Adrenal gland (tissue), 12 donors: ENCODE results near the gene SVEP1. TPM values are rescaled to one million over a fixed set of nuclear protein-coding genes. Genes with fewer than 3 reads are reported as not detected.
"Not testable (repeated sequence)": the region's sequence is repeated elsewhere in the genome, so short reads cannot be mapped to it uniquely, and the experiment has no call there.

Experiments used
- DNase-seq, 7 donors: peaks; one replicate each; pipeline ENCODE4 v3.0.0-alpha.2; 2019 to 2020
- H3K27ac ChIP-seq, 5 donors: fragments of 200-600 bp; sonication (generic) in 4 of 5; 1 replicate in 3 of 5; 2 replicates in 2 of 5; pipeline versions ENCODE4 v1.5.1 to v1.8.0; 2016 to 2020; ENCODE audit warnings: mild to moderate bottlenecking in 1 of 5
- H3K27me3 ChIP-seq: fragments of 200-600 bp; 2 replicates; pipeline ENCODE4 v1.8.0; 2021
- H3K36me3 ChIP-seq, 2 donors: fragments of 200-600 bp; replicated peaks in 1 of 2; 1 replicate in 1 of 2; 2 replicates in 1 of 2; pipeline versions ENCODE4 v1.5.1 to v1.8.0; 2018 to 2022
- H3K4me1 ChIP-seq, 2 donors: fragments of 200-600 bp; replicated peaks in 1 of 2; 1 replicate in 1 of 2; 2 replicates in 1 of 2; pipeline versions ENCODE4 v1.5.1 to v1.8.0; 2018 to 2021
- H3K4me3 ChIP-seq, 4 donors: fragments of 200-600 bp; sonication (generic) in 3 of 4; one replicate each; pipeline ENCODE4 v1.5.1; 2016 to 2018
- H3K9me3 ChIP-seq, 3 donors: fragments of 200-600 bp; sonication (generic) in 1 of 3; replicated peaks in 1 of 3; 1 replicate in 2 of 3; 2 replicates in 1 of 3; pipeline versions ENCODE4 v1.5.1 to v1.8.0; 2016 to 2021
- POLR2A ChIP-seq, 2 donors: fragments of 450-650 bp; IDR thresholded peaks; one replicate each; pipeline ENCODE4 v1.6.1; 2017; ENCODE audit warnings: antibody characterized with exemption in 2 of 2, mild to moderate bottlenecking in 2 of 2, moderate library complexity in 1 of 2
- WGBS, 4 donors: extraction: QIAGEN DNeasy Blood & Tissue Kit in 2 of 4; methylation state at CpG; one replicate each; pipeline versions ENCODE4 v1.1.5 to v1.1.7; 2013 to 2017; 5-methylcytosine and 5-hydroxymethylcytosine counted together
- intact Hi-C, 2 donors: fragments of 100-400 bp; cut with DNase I; formaldehyde crosslinking; loops; one replicate each; pipeline versions ENCODE4 v1.14.1 to v1.15.0; 2022 to 2023
- polyA plus RNA-seq, 3 donors: library from polyadenylated mRNA; stranded (reverse); fragments of 200-250 nt in 2 of 3; fragments of 350-450 nt in 1 of 3; fragmentation: Illumina TruSeq in 1 of 3; extraction: RNeasy Lipid Tissue Mini Kit (QIAGEN cat#74804) in 1 of 3; gene quantifications; one replicate each; pipeline ENCODE4 v1.2.3, GENCODE V29; 2013 to 2014
- total RNA-seq, 9 donors: library from RNA; depleted of rRNA in 4 of 9; stranded (reverse); fragments of >200 nt in 4 of 9; fragments of 120-200 nt in 1 of 9; fragmentation: NEBNext Ultra II Directional in 1 of 9; extraction: Animal tissue kit (Norgen Biotek cat#: 25700) in 1 of 9; gene quantifications; one replicate each; pipeline versions ENCODE4 v1.1.0 to v1.2.4, GENCODE V29; 2013 to 2023
- TF ChIP-seq, protein P1 (sequence below), 6 experiments: fragments of 450-650 bp in 4 of 6; fragments of 200-600 bp in 2 of 6; sonication (generic) in 1 of 6; IDR thresholded peaks; 1 replicate in 5 of 6; 2 replicates in 1 of 6; pipeline versions ENCODE4 v1.5.1 to v1.8.0; 2016 to 2021; ENCODE audit warnings: antibody characterized with exemption in 6 of 6, mild to moderate bottlenecking in 2 of 6, moderate library complexity in 1 of 6
- donor health status: healthy with polysubstance abuse.
- donor health status: Bipolar disorder and iron deficiency.
- donor health status: DM: yes; HTN: yes; CAD: no.
- donor health status: DM: no; HTN: no; CAD: no.
- donor health status: DM: no; HTN: no; CAD: no.
- donor health status: DM: yes; HTN: yes; CAD: no.

The SVEP1 gene
- total and polyA plus RNA-seq, 12 donors: 2.2 to 45.3 (median 23.0) TPM

- H3K9me3 ChIP-seq: no peaks in the 10 kb centered on the region
- TF ChIP-seq, protein P1, sequence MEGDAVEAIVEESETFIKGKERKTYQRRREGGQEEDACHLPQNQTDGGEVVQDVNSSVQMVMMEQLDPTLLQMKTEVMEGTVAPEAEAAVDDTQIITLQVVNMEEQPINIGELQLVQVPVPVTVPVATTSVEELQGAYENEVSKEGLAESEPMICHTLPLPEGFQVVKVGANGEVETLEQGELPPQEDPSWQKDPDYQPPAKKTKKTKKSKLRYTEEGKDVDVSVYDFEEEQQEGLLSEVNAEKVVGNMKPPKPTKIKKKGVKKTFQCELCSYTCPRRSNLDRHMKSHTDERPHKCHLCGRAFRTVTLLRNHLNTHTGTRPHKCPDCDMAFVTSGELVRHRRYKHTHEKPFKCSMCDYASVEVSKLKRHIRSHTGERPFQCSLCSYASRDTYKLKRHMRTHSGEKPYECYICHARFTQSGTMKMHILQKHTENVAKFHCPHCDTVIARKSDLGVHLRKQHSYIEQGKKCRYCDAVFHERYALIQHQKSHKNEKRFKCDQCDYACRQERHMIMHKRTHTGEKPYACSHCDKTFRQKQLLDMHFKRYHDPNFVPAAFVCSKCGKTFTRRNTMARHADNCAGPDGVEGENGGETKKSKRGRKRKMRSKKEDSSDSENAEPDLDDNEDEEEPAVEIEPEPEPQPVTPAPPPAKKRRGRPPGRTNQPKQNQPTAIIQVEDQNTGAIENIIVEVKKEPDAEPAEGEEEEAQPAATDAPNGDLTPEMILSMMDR (IDR thresholded peaks at IDR 0.05): no peak
- no peak for TF ChIP-seq POLR2A (IDR thresholded peaks at IDR 0.05)
- DNase-seq: no peak
- no peak overlapping the region for H3K4me3 ChIP-seq
- H3K27me3 ChIP-seq: no peaks in the 10 kb centered on the region
- intact Hi-C loops: no loop called here
- H3K27ac ChIP-seq: no peak overlapping the region
- no peaks in the 10 kb centered on the region for H3K36me3 ChIP-seq
- no peaks in the 10 kb centered on the region for H3K4me1 ChIP-seq
- 76 to 83% (median 82%) methylated on average over 4 of the region's 4 CpGs for WGBS, 4 donors
These were observed 175.1 kb downstream of the SVEP1 start for GRCh38 chr9:110404473-110404872.

GRCh38 chr9:110399983-110400382 lies 179.6 kb downstream of the SVEP1 start:
- intact Hi-C loops: no loop called here
- no peak for DNase-seq
- no peak for TF ChIP-seq POLR2A (IDR thresholded peaks at IDR 0.05)
- TF ChIP-seq, protein P1 (IDR thresholded peaks at IDR 0.05): no peak
- WGBS, 4 donors: 49 to 90% (median 78%) methylated on average over 4 of the region's 4 CpGs
- Histone ChIP-seq H3K9me3 (no peaks in the 10 kb centered on the region), H3K4me3 (no peak overlapping the region), H3K27me3 (no peaks in the 10 kb centered on the region), H3K36me3 (no peaks in the 10 kb centered on the region), H3K4me1 (no peaks in the 10 kb centered on the region), H3K27ac (no peak overlapping the region)

DNA sequence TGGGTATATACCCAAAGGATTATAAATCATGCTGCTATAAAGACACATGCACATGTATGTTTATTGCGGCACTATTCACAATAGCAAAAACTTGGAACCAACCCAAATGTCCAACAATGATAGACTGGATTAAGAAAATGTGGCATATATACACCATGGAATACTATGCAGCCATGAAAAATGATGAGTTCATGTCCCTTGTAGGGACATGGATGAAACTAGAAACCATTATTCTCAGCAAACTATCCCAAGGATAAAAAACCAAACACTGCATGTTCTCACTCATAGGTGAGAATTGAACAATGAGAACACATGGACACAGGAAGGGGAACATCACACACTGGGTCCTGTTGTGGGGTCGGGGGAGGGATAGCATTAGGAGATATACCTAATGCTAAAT lies 180.5 kb downstream of the SVEP1 start:
- H3K27ac ChIP-seq, H3K36me3 ChIP-seq, H3K27me3 ChIP-seq, intact Hi-C loops, H3K4me3 ChIP-seq, DNase-seq, H3K9me3 ChIP-seq, H3K4me1 ChIP-seq: not testable (repeated sequence)
- 50 to 91% (median 85%) methylated on average over 1 to 2 of the region's 2 CpGs for WGBS, 4 donors

DNA sequence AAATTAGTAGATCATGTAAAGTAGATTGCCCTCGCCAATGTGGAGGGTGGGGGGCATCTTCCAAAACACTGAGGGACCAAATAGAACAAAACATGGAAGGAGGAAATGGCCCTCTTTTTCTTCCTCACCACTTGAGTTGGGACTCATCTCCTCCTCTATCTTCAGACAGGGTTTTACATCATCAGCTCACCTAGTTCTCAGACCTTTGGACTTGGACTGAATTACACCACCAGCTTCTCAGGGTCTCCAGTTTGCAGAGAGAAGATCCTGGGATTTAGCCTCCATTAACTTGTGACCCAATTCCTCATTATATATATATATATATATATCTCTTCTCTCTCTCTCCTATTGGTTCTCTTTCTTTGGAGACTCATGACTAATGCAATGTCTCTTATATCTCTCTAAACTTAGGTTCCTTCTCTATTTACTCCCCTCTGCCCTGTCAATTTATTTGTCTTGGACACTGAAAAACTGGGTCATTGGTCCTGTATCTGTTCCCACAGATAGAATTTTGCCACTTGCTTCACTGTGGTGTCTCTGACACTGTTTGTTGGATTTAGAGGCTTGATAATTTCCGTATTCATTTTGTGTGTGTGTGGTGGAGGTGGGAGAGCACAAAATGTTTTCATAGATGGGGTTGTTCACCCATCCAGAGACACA lies 187.6 kb downstream of the SVEP1 start:
- no peak overlapping the region for H3K27ac ChIP-seq
- intact Hi-C loops: no loop called here
- H3K4me3 ChIP-seq: no peak overlapping the region
- no peaks in the 10 kb centered on the region for H3K9me3 ChIP-seq
- TF ChIP-seq POLR2A (IDR thresholded peaks at IDR 0.05): no peak
- TF ChIP-seq, protein P1 (IDR thresholded peaks at IDR 0.05): no peak
- DNase-seq: no peak
- WGBS, 4 donors: 42 to 77% (median 71%) methylated on average over 2 of the region's 2 CpGs
- H3K36me3 ChIP-seq: no peaks in the 10 kb centered on the region
- no peaks in the 10 kb centered on the region for H3K4me1 ChIP-seq
- H3K27me3 ChIP-seq: no peaks in the 10 kb centered on the region

- Histone ChIP-seq H3K27ac (no peak overlapping the region), H3K4me1 (no peaks in the 10 kb centered on the region), H3K36me3 (no peaks in the 10 kb centered on the region), H3K9me3 (no peaks in the 10 kb centered on the region), H3K4me3 (no peak overlapping the region), H3K27me3 (no peaks in the 10 kb centered on the region)
- intact Hi-C loops: no loop called here
- DNase-seq: no peak
- 53 to 66% (median 58%) methylated on average over 3 of the region's 3 CpGs for WGBS, 4 donors
- TF ChIP-seq, protein P1 (IDR thresholded peaks at IDR 0.05): no peak
- no peak for TF ChIP-seq POLR2A (IDR thresholded peaks at IDR 0.05)
These were observed 190.3 kb downstream of the SVEP1 start for GRCh38 chr9:110389148-110389750.
